K562 (cell line): ENCODE data around the gene GNGT2. TPM values are rescaled to one million over a fixed set of nuclear protein-coding genes. Genes with fewer than 3 reads are reported as not detected.

Experiments
- ATAC-seq: fragments of 200-7000 bp; cut with Tn5 transposase; 3 replicates; pipeline ENCODE4 v1.9.1; 2020; ENCODE audit warnings: moderate library complexity
- BruUV-seq: library from RNA; stranded (reverse); fragments of 400-500 nt; replicated peaks from 2 replicates; lab custom pipeline; 2021; lab: Mats Ljungman, UMichigan
- CTCF ChIA-PET: fragments of 300-600 bp; formaldehyde crosslinking; extraction: SDS; loops from one replicate; lab custom pipeline; 2021; ENCODE audit warnings: low intra/inter-chr PET ratio; lab: Yijun Ruan, JAX
- POLR2A ChIA-PET: fragments of 300-600, 350-650 bp; sonication (Branson Sonifier 250); formaldehyde crosslinking; extraction: SDS; loops from one replicate; lab custom pipeline; 2021; ENCODE audit warnings: antibody characterized with exemption, inconsistent platforms; lab: Yijun Ruan, JAX
- DNase-seq, 4 experiments: peaks; one replicate each; pipeline versions ENCODE4 v3.0.0 to v3.0.0-alpha.2; 2011 to 2018; ENCODE audit warnings: low spot score in 3 of 4, mixed read lengths in 3 of 4; ENCODE audit errors: extremely low read depth in 1 of 4
- FAIRE-seq: peaks from 2 replicates; lab custom pipeline; 2011; peaks lifted over from hg19 to GRCh38; lab: Jason Lieb, UNC
- H2AFZ ChIP-seq: 2 replicates; pipeline ENCODE4 v1.6.0; 2011; ENCODE audit warnings: low read depth, low read length, control low read depth, inconsistent platforms
- H3K27ac ChIP-seq: fragments of 200-600 bp; 3 replicates; pipeline ENCODE4 v1.8.0; 2011; ENCODE audit warnings: low read depth, mild to moderate bottlenecking, control low read depth, inconsistent platforms, low read length, moderate library complexity, mixed read lengths; ENCODE audit errors: extremely low read depth
- H3K27me3 ChIP-seq, 2 experiments: fragments of 300-600 bp in 1 of 2; 2 replicates in 1 of 2; 3 replicates in 1 of 2; pipeline versions ENCODE4 v1.6.0 to v1.8.0; 2011; ENCODE audit warnings: inconsistent platforms in 2 of 2, low read length in 2 of 2, mild to moderate bottlenecking in 1 of 2, mixed read lengths in 1 of 2, moderate library complexity in 1 of 2; ENCODE audit not compliant: control insufficient read depth in 2 of 2, insufficient read depth in 2 of 2
- H3K36me3 ChIP-seq: fragments of 300-600 bp; 3 replicates; pipeline ENCODE4 v1.8.0; 2011; ENCODE audit warnings: mild to moderate bottlenecking, low read length, inconsistent platforms; ENCODE audit not compliant: control insufficient read depth, insufficient read depth
- H3K4me1 ChIP-seq, 2 experiments: fragments of 200-600 bp in 1 of 2; replicated peaks in 1 of 2; 2 replicates in 1 of 2; 3 replicates in 1 of 2; pipeline versions ENCODE4 v1.5.1 to v1.8.0; 2011; ENCODE audit warnings: inconsistent platforms in 2 of 2, low read length in 2 of 2, mild to moderate bottlenecking in 1 of 2, mixed read lengths in 1 of 2, moderate library complexity in 1 of 2; ENCODE audit not compliant: control insufficient read depth in 2 of 2, insufficient read depth in 2 of 2
- H3K4me2 ChIP-seq: 2 replicates; pipeline ENCODE4 v1.6.1; 2011; ENCODE audit warnings: low read length, control low read depth, inconsistent platforms, mixed read lengths; ENCODE audit not compliant: insufficient read depth
- H3K4me3 ChIP-seq: fragments of 200-600 bp; sonication (generic), shearing (Covaris generic); 2 replicates; pipeline ENCODE4 v1.5.1; 2016; ENCODE audit warnings: control low read depth, inconsistent platforms
- H3K79me2 ChIP-seq: fragments of 200-600 bp; 3 replicates; pipeline ENCODE4 v1.8.0; 2011; ENCODE audit warnings: low read length, inconsistent platforms; ENCODE audit not compliant: control insufficient read depth, insufficient read depth
- H3K9ac ChIP-seq, 2 experiments: 2 replicates each; pipeline versions ENCODE4 v1.6.0 to v1.6.1; 2011; ENCODE audit warnings: low read depth in 2 of 2, low read length in 2 of 2, control low read depth in 1 of 2, inconsistent platforms in 1 of 2, mild to moderate bottlenecking in 1 of 2, mixed read lengths in 1 of 2; ENCODE audit not compliant: insufficient read depth in 1 of 2
- H3K9me1 ChIP-seq: one replicate; pipeline ENCODE4 v1.6.0; 2011; ENCODE audit warnings: inconsistent platforms, mild to moderate bottlenecking, low read length, moderate library complexity; ENCODE audit not compliant: control insufficient read depth, insufficient read depth
- H3K9me3 ChIP-seq: replicated peaks from 2 replicates; pipeline ENCODE4 v1.5.1; 2011; ENCODE audit warnings: low read depth, low read length, inconsistent platforms; ENCODE audit not compliant: control insufficient read depth, insufficient read depth
- H4K20me1 ChIP-seq: replicated peaks from 2 replicates; pipeline ENCODE4 v1.6.1; 2011; ENCODE audit warnings: low read length, inconsistent platforms, mixed read lengths; ENCODE audit not compliant: control insufficient read depth, insufficient read depth
- ARHGAP35 ChIP-seq: fragments of 450-650 bp; IDR thresholded peaks from 2 replicates; pipeline ENCODE4 v1.6.1; 2018; ENCODE audit not compliant: partially characterized antibody
- BRD4 ChIP-seq: fragments of 200-600 bp; sonication (generic); IDR thresholded peaks from 2 replicates; pipeline ENCODE4 v1.6.1; 2017; ENCODE audit warnings: inconsistent platforms
- FOXJ3 ChIP-seq: sonication (generic); formaldehyde crosslinking; IDR thresholded peaks from 2 replicates; pipeline ENCODE4 v1.4.0; 2020; ENCODE audit warnings: mild to moderate bottlenecking, missing genetic modification reagents
- HDAC8 ChIP-seq: fragments of 450-650 bp; IDR thresholded peaks from 2 replicates; pipeline ENCODE4 v1.6.1; 2016; ENCODE audit warnings: mild to moderate bottlenecking, missing genetic modification characterization, moderate library complexity, missing compliant biosample characterization
- LCOR ChIP-seq: sonication (generic); formaldehyde crosslinking; IDR thresholded peaks from 2 replicates; pipeline ENCODE4 v1.8.0; 2022; ENCODE audit warnings: mild to moderate bottlenecking, missing genetic modification reagents
- MCM7 ChIP-seq, 2 experiments: fragments of 450-650 bp; IDR thresholded peaks; 2 replicates each; pipeline ENCODE4 v1.6.1; 2016 to 2018
- NFRKB ChIP-seq: fragments of 450-650 bp; IDR thresholded peaks from 2 replicates; pipeline ENCODE4 v1.6.1; 2016; ENCODE audit warnings: low read depth
- NR1H2 ChIP-seq: sonication (generic); formaldehyde crosslinking; IDR thresholded peaks from 2 replicates; pipeline ENCODE4 v1.4.0; 2020; ENCODE audit warnings: mild to moderate bottlenecking, missing genetic modification reagents
- RBFOX2 ChIP-seq: fragments of 200-400 bp; formaldehyde crosslinking; IDR thresholded peaks from 2 replicates; pipeline ENCODE4 v1.6.1; 2017; ENCODE audit warnings: low read depth, mild to moderate bottlenecking, low read length, moderate library complexity
- RUNX1 ChIP-seq: sonication (generic); IDR thresholded peaks from 2 replicates; pipeline ENCODE4 v1.6.1; 2016; ENCODE audit warnings: antibody characterized with exemption, low read depth
- TAL1 ChIP-seq: fragments of 450-650 bp; IDR thresholded peaks from 2 replicates; pipeline ENCODE4 v1.6.1; 2016; ENCODE audit warnings: mild to moderate bottlenecking
- ZBTB49 ChIP-seq: sonication (generic); formaldehyde crosslinking; IDR thresholded peaks from 2 replicates; pipeline ENCODE4 v1.8.0; 2022; ENCODE audit warnings: missing genetic modification reagents, mild to moderate bottlenecking, borderline replicate concordance
- ZC3H8 ChIP-seq: fragments of 450-650 bp; IDR thresholded peaks from 2 replicates; pipeline ENCODE4 v1.6.1; 2017
- ZFP36 ChIP-seq: fragments of 150-350 bp; IDR thresholded peaks from 2 replicates; pipeline ENCODE4 v1.6.1; 2018; ENCODE audit warnings: low read length, low read depth; ENCODE audit not compliant: partially characterized antibody
- ZFX ChIP-seq: sonication (generic); formaldehyde crosslinking; IDR thresholded peaks from 2 replicates; pipeline ENCODE4 v1.8.0; 2022; ENCODE audit warnings: mild to moderate bottlenecking, missing genetic modification reagents, moderate library complexity
- ZNF217 ChIP-seq: sonication (generic); formaldehyde crosslinking; IDR thresholded peaks from 2 replicates; pipeline ENCODE4 v1.8.0; 2022; ENCODE audit warnings: mild to moderate bottlenecking, missing genetic modification reagents
- WGBS: fragments of 100-300 bp; shearing (Covaris generic); methylation state at CpG from one replicate; pipeline ENCODE4 v1.1.6; 2016; ENCODE audit warnings: low coverage, mixed read lengths; ENCODE audit not compliant: insufficient coverage; ENCODE audit errors: missing lambda C conversion rate; 5-methylcytosine and 5-hydroxymethylcytosine counted together
- in situ Hi-C: fragments of 300-500 bp; cut with MboI; formaldehyde crosslinking; loops from 4 replicates; pipeline ENCODE4 v1.15.0; 2018; ENCODE audit warnings: inconsistent platforms, mixed read lengths
- intact Hi-C: fragments of 100-400 bp; cut with micrococcal nuclease; formaldehyde crosslinking; loops from 2 replicates; pipeline ENCODE4 v1.14.2; 2022
- polyA plus RNA-seq, 8 experiments: library from polyadenylated mRNA; depleted of rRNA in 4 of 8; stranded (reverse) in 5 of 8; unstranded in 3 of 8; fragments of >200 nt; fragmentation: Nextera tagmentation in 2 of 8; fragmentation: Illumina TruSeq in 1 of 8; extraction: Ambion mirVana in 2 of 8; extraction: Trizol in 1 of 8; gene quantifications; 2 replicates each; pipeline versions ENCODE4 v1.2.1 to v1.2.3, GENCODE V29; 2011 to 2014; ENCODE audit warnings: inconsistent platforms in 1 of 8, missing spikeins in 1 of 8
- total RNA-seq, 7 experiments: library from RNA; depleted of rRNA in 6 of 7; stranded (reverse); fragments of >200 nt in 6 of 7; fragmentation: Illumina TruSeq in 2 of 7; extraction: Trizol in 2 of 7; gene quantifications; 2 replicates each; pipeline versions ENCODE4 v1.2.1 to v1.2.3, GENCODE V29; 2011 to 2021; ENCODE audit warnings: low replicate concordance in 1 of 7

Gene GNGT2
- total and polyA plus RNA-seq, 9 of the 15 experiments (the other 6 are each of a cell fraction or from before 2014, with no cell fraction given) = not detected

- Histone ChIP-seq H3K4me1 (peaks cover 7 to 9% of the 10 kb centered on the region in 2 experiments; a peak in 3 of 5 replicates), H3K9me3 (no peaks in the 10 kb centered on the region), H3K4me2 (no peak overlapping the region), H3K79me2 (no peaks in the 10 kb centered on the region), H3K9me1 (no peaks in the 10 kb centered on the region), H2AFZ (no peak overlapping the region), H3K4me3 (no peak overlapping the region), H3K27me3 (peaks cover 2 to 4% of the 10 kb centered on the region in 2 experiments; a peak in 1 of 5 replicates), H3K9ac (no peak overlapping the region), H4K20me1 (no peaks in the 10 kb centered on the region), H3K27ac (no peak overlapping the region), H3K36me3 (no peaks in the 10 kb centered on the region)
- in situ Hi-C loops (no loop called here), intact Hi-C loops (no loop called here)
- DNase-seq (no peak), ATAC-seq (no peak), FAIRE-seq (no peak)
- CTCF ChIA-PET = no interaction called here
- WGBS = 44% methylated on average over 4 of the region's 4 CpGs
- BruUV-seq = no TSS peak
- POLR2A ChIA-PET = no interaction called here
- TF ChIP-seq MCM7 (IDR thresholded peaks at IDR 0.05) (no peak), ZFP36 (no peak), ZBTB49 (CRISPR knock-in tag) (no peak), RBFOX2 (no peak), FOXJ3 (CRISPR knock-in tag) (no peak), TAL1 (no peak), ZFX (CRISPR knock-in tag) (no peak), ZC3H8 (no peak), ARHGAP35 (no peak), RUNX1 (no peak), BRD4 (no peak), NR1H2 (no peak), HDAC8 (tag) (no peak), NFRKB (no peak), LCOR (CRISPR knock-in tag) (no peak), ZNF217 (no peak)
Measured at GRCh38 chr17:49195751-49196150, 14.6 kb downstream of the GNGT2 start.
